GM12801 (cell line): ENCODE results near the gene MAP1LC3C.

Experiments
- CTCF ChIP-seq: IDR thresholded peaks from one replicate; pipeline ENCODE4 v1.5.1; 2011; ENCODE audit warnings: control low read depth; ENCODE audit not compliant: insufficient read length; ENCODE audit errors: extremely low read depth

The MAP1LC3C gene

GRCh38 chr1:242004751-242005495, 6.0 kb upstream of the MAP1LC3C start:
- TF ChIP-seq CTCF: no peak

GRCh38 chr1:242002510-242002909, 3.6 kb upstream of the MAP1LC3C start:
- no peak for TF ChIP-seq CTCF

- no peak for TF ChIP-seq CTCF
Measured at GRCh38 chr1:242002072-242002471, 3.2 kb upstream of the MAP1LC3C start.

- no peak for TF ChIP-seq CTCF
Measured at GRCh38 chr1:242000434-242000833, 1.5 kb upstream of the MAP1LC3C start.

- TF ChIP-seq CTCF: no peak
Measured at GRCh38 chr1:241998412-241998921, 431 bp downstream of the MAP1LC3C start.

GRCh38 chr1:241997401-241997998, 1.4 kb downstream of the MAP1LC3C start:
- no peak for TF ChIP-seq CTCF

- TF ChIP-seq CTCF: no peak
Measured at GRCh38 chr1:241994171-241994570, 4.7 kb downstream of the MAP1LC3C start.
